Measurements from ENCODE around the gene DENND1B. TPM values are rescaled to one million over a fixed set of nuclear protein-coding genes. Genes with fewer than 3 reads are reported as not detected.

DENND1B gene
- total RNA-seq, 2 experiments from 2014 or later, result 10.8 to 12.7 TPM

- no peak overlapping the region for H3K4me3 Mint-ChIP-seq
- peaks cover 1% of the 10 kb centered on the region for H3K4me1 Mint-ChIP-seq (ENCODE audit: low read depth)
- CTCF ChIA-PET, result interaction anchor here (1.1 kb wide), 1 partner anchor 35 kb away, joined by 4 read pairs; no protein-coding TSS in a partner anchor
- no peak overlapping the region for H3K27ac Mint-ChIP-seq
- no peaks in the 10 kb centered on the region for H3K9me3 Mint-ChIP-seq
- intact Hi-C loops (cut with micrococcal nuclease), result no loop called here
- no peak for ATAC-seq
- POLR2A ChIA-PET, result no interaction called here
- no peak for DNase-seq
- no peaks in the 10 kb centered on the region for H3K36me3 Mint-ChIP-seq (ENCODE audit: low read depth)
- TF ChIP-seq CTCF (IDR thresholded peaks at IDR 0.05), result no peak
- no peaks in the 10 kb centered on the region for H3K27me3 Mint-ChIP-seq
These were observed 288.3 kb downstream of the DENND1B start for GRCh38 chr1:197486946-197487345.

GRCh38 chr1:197485790-197486189 is 289.5 kb downstream of the DENND1B start:
- no peaks in the 10 kb centered on the region for H3K9me3 Mint-ChIP-seq
- ChIA-PET CTCF (no interaction called here), POLR2A (no interaction called here)
- peaks cover 13% of the 10 kb centered on the region for H3K4me1 Mint-ChIP-seq (ENCODE audit: low read depth)
- TF ChIP-seq CTCF (IDR thresholded peaks at IDR 0.05), result no peak
- no peaks in the 10 kb centered on the region for H3K36me3 Mint-ChIP-seq (ENCODE audit: low read depth)
- intact Hi-C loops (cut with micrococcal nuclease), result no loop called here
- no peak overlapping the region for H3K4me3 Mint-ChIP-seq
- no peaks in the 10 kb centered on the region for H3K27me3 Mint-ChIP-seq
- ATAC-seq (no peak), DNase-seq (no peak)
- no peak overlapping the region for H3K27ac Mint-ChIP-seq

GRCh38 chr1:197481101-197481500 is 294.2 kb downstream of the DENND1B start:
- ChIA-PET CTCF (no interaction called here), POLR2A (no interaction called here)
- ATAC-seq (peak; percentile 98), DNase-seq (peak; percentile 50)
- no peak for TF ChIP-seq CTCF (IDR thresholded peaks at IDR 0.05)
- intact Hi-C loops (cut with micrococcal nuclease), result no loop called here
- H3K4me3 Mint-ChIP-seq, result no peak overlapping the region
- H3K36me3 Mint-ChIP-seq (ENCODE audit: low read depth), result no peaks in the 10 kb centered on the region
- H3K9me3 Mint-ChIP-seq, result no peaks in the 10 kb centered on the region
- no peak overlapping the region for H3K27ac Mint-ChIP-seq
- no peaks in the 10 kb centered on the region for H3K27me3 Mint-ChIP-seq
- H3K4me1 Mint-ChIP-seq (ENCODE audit: low read depth), result peaks cover 15% of the 10 kb centered on the region

- CTCF ChIA-PET, result interaction anchor here (0.6 kb wide), 1 partner anchor 23 kb away, joined by 3 read pairs; no protein-coding TSS in a partner anchor
- Mint-ChIP-seq H3K36me3 (ENCODE audit: low read depth) (no peaks in the 10 kb centered on the region), H3K27me3 (no peaks in the 10 kb centered on the region), H3K9me3 (no peaks in the 10 kb centered on the region), H3K4me3 (no peak overlapping the region), H3K27ac (no peak overlapping the region), H3K4me1 (ENCODE audit: low read depth) (peaks cover 15% of the 10 kb centered on the region)
- DNase-seq, result no peak
- no peak for TF ChIP-seq CTCF (IDR thresholded peaks at IDR 0.05)
- POLR2A ChIA-PET, result no interaction called here
- no peak for ATAC-seq
- intact Hi-C loops (cut with micrococcal nuclease), result no loop called here
These were observed 294.8 kb downstream of the DENND1B start for GRCh38 chr1:197480446-197480845.

- Mint-ChIP-seq H3K4me1 (ENCODE audit: low read depth) (no peaks in the 10 kb centered on the region), H3K27me3 (peaks cover 2% of the 10 kb centered on the region), H3K9me3 (no peaks in the 10 kb centered on the region), H3K4me3 (no peak overlapping the region), H3K27ac (no peak overlapping the region), H3K36me3 (ENCODE audit: low read depth) (no peaks in the 10 kb centered on the region)
- no peak for ATAC-seq
- no peak for DNase-seq
- ChIA-PET POLR2A (no interaction called here), CTCF (no interaction called here)
- TF ChIP-seq CTCF (IDR thresholded peaks at IDR 0.05), result no peak
- intact Hi-C loops (cut with micrococcal nuclease), result no loop called here
These were observed 303.1 kb downstream of the DENND1B start for GRCh38 chr1:197472141-197472540.
